ENCODE data around the gene WBP2NL.
"Not testable (repeated sequence)": the region's sequence is repeated elsewhere in the genome, so short reads cannot be mapped to it uniquely, and the experiment has no call there.

Gene WBP2NL

DNA sequence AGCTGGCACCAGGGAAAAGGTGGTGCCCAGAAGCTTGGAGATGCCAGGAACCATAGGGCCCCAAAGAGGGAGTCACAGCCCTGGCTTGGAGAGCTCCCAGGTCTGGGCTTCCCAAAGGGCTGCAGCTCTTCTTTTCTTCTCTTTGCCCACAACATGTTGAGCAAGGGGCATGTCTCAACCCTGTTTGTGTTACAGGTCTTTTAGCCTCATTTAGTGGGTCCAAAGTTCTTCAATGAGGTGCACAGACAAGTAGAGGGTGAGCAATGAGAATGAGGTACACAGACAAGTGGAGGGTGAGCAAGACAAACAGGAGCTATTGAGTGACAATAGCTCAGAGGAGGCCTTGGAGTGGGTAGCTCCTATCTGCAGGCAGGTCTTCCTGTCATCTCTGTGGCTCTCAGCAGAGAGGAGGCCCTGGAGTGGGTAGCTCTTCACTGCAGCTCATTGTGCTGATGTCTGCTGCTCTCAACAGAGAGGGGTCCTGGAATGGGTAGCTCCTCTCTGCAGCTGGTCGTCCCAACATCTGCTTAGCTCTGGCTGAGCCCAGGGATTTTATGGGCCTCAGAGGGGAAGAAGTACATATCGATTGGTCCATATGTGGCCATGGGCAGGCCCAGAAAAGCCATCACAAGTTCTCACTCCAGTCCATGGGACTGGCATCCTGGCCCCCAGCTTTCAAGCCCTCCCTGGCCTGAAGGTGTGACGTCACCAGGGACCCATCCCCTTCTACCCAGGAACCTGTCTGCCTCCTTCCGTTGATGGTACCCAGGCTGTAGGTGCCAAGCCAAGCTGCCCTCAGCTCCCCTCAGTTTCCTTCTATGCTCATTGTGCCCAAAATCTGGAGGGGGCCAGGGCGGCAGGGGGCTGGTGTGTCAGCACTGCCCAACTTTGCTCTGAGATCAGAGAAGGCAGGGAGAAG is 34.9 kb downstream of the WBP2NL start:
- no peak for DNase-seq (ENCODE audit: low read depth)

DNA sequence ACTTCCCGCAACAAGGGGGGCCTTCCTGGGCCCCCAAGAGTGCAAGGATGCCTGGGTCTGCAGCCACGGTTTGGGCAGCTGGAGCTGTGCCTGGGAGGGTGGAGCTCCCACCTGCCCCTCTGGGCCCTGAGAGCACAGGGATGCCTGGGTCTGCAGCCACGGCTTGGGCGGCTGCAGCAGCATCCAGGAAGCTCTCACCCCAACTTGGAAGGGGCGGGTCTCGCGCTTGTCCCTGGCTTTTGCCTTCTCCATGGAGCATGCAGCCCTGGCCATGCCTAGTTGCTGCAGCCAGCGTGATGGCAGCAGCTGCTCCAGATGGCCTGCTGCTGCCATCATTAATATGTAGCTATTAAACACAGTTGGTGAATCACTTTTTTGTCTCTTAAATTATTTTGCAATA is 36.7 kb downstream of the WBP2NL start:
- no peak for DNase-seq (ENCODE audit: low read depth)

DNA sequence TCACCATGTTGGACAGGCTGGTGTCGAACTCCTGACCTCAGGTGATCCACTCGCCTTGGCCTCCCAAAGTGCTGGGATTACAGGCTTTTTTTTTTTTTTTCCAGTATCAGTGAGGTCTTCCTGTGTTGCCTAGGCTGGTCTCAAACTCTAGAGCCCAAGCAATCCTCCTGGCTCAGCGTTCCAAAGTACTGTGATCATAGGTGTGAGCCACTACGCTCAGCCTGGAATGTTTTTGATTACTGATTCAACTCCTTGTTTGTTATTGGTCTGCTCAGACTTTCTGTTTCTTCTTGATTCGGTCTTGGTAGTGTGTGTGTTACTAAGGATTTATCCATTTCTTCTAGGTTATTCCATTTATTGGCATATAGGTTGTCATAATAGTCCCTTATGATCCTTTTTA is 40.7 kb downstream of the WBP2NL start:
- no peak for DNase-seq (ENCODE audit: low read depth)

DNA sequence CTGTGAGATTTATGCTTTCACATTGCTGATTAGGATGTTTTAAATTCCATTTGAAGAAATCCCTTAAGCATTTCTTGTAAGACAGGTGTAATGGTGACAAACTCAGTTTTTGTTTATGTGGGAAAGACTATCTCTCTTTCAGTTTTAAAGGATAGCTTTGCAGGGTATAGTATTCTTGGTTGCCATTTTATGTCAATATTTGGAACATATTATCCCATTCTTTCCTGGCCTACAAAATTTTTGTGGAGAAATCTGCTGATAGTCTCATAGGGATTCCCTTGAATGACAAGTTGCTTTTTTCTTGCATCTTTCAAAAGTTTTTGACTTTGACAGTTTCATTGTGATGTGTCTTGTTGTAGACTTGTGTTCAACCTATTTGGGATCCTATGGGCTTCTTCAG is 43.2 kb downstream of the WBP2NL start:
- no peak for DNase-seq (ENCODE audit: low read depth)

DNA sequence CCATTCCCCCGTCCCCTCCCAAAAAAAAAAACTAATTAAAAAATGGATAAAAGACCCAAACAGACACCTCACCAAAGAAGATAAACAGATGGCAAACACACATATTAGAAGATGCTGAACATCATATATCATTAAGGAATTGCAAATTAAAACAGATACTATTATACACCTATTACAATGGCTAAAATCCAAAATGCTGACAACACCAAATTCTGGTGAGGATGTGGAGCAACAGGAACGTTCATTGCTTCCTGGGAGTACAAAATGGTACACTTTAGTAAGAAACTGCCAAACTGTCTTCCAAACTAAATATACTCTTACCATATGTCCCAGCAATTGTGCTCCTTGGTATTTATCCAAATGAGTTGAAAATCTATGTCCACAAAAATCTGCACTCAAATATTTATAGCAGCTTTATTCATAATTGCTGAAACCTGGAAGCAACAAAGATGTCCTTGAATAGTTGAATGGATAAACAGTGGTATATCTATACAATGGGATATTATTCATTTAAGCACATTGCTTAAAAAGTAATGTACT is 52.1 kb downstream of the WBP2NL start:
- no peak for DNase-seq (ENCODE audit: low read depth)

DNA sequence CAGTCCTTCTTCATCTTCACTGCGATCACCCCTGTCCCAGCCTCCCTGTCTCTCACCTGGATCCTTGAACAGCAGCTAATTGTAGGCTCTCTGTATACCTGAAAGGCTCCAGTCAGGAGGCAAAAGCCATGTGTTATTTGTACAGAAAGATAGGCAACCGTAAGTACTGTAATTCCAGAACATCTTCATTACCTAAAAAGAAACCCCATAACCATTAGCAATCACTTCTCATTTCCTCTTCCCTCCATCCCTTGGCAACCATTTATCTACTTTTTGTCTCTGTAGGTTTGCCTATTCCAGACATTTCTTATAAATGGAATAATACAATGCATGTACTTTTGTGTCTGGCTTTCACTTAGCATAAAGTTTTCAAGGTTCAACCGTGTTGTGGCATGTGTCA is 54.2 kb downstream of the WBP2NL start:
- DNase-seq (ENCODE audit: low read depth) = no peak

DNA sequence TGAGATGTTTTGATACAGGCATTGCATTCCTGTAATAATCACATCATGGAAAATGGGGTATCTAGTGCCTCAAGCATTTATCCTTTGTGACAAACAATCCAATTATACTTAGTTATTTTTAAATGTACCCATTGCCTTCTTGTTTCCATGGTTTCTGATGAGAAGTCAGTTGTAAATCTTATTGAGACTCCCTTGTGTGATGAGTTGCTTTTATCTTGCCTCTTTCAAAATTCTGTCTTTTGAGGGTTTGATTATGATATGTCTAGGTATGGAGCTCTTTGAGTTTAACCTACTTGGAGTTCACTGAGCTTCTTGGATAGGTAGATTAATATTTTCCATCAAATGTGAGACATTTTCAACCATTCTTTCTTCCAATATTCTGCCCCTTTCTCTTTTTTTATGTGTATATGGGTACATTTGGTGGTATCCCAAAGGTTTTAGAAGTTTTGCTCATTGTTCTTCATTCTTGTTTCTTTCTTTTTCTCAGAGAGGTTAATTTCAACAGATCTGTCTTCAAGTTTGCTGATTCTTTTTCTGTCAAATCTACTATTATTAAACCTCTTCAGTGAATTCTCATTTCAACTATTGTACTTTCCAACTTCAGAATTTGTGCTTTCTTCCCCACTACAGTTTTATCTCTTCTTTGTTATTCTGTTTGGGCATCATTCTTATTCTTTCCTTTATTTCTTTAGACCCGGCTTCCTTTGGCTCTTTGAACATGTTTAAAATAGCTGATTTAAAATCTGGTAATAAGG is 58.3 kb downstream of the WBP2NL start:
- DNase-seq (ENCODE audit: low read depth) = no peak

DNA sequence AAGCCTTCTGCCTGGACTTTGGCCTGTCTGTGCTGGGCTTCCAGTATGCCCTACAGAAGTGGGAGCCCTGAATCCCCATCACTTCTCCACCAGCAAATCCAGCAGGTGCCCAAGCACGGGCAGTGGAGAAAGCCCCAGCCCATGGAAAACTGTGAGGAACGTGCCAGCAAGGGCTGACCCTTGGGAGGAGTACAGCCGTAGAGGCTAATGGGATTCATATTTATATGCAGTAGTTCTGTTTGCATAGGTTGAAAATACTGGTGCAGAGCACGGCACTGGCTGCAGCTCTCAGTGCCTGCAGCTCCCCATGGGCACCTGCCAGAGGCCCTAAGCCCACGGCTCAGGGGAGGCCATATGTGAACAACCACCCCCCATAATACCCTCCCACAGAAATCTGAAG is 61.9 kb downstream of the WBP2NL start:
- DNase-seq (ENCODE audit: low read depth) = no peak

DNA sequence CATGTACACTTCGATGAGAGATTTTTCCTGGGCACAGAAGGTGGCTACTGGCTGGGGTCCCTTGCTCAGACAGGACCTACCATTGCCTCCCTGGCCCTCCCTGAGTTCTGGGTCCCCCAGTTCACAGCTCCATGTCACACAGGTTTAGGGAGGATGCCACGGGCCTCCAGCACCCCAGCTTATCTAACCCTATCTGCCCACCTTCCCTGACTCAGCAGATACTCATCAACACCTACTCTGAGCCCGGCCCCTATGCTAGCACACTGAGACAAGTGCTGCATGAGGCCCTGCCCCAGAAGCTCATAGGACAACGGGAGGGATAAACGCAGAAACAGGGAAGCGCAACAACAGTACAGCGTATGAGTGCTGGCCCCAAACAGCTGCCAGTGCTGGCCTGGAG is 62.5 kb downstream of the WBP2NL start:
- DNase-seq (ENCODE audit: low read depth) = no peak

DNA sequence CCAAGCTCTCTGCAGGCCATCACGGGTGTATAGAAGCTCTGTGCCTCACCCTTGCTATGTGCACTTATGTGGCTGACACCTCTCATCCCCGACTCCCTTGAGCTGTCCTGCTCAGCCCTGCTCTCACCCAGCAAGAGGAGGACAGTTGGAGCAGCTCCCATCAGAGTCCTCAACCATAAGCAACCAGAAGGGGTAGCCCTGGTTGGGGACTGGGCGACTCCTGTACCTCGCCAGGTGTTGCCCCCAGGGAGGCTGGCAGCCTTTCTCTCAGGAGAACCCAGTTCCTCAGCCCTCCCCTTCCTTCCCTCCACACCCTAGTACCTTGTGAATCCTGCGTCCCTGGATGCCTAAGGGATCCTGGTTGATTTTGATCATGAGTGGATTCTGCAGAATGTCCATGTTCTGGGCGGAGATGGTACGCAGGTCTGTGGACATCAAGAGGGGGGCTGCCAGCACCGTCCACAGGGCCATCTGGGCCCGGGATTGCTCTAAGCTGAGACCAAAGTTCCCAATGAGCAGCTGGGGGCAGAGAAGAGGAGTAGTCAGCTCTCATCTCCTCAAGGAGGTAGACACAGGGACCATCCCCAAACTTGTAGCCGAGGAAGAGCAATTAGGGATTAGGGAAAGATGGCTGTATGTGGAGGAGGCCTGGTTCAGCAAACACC is 64.0 kb downstream of the WBP2NL start:
- no peak for DNase-seq (ENCODE audit: low read depth)

DNA sequence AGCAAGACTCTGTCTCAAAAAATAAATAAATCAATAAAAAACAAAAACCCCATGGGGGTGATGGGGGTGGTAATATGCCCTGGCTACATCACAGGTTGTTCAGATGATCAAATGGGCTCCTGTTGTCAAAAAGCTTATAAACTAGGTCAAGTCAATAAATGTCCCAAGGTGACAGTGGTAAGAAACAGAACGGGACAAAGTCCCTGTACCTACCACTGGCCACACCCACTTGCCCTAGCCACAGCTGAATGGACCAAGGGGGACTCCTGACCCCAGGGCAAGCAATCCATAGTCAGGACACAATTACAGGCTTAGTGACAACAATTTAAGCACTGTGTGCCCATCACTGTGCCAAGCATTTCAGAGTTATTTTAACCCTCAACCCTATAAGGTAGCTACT is 66.0 kb downstream of the WBP2NL start:
- DNase-seq (ENCODE audit: low read depth) = no peak

DNA sequence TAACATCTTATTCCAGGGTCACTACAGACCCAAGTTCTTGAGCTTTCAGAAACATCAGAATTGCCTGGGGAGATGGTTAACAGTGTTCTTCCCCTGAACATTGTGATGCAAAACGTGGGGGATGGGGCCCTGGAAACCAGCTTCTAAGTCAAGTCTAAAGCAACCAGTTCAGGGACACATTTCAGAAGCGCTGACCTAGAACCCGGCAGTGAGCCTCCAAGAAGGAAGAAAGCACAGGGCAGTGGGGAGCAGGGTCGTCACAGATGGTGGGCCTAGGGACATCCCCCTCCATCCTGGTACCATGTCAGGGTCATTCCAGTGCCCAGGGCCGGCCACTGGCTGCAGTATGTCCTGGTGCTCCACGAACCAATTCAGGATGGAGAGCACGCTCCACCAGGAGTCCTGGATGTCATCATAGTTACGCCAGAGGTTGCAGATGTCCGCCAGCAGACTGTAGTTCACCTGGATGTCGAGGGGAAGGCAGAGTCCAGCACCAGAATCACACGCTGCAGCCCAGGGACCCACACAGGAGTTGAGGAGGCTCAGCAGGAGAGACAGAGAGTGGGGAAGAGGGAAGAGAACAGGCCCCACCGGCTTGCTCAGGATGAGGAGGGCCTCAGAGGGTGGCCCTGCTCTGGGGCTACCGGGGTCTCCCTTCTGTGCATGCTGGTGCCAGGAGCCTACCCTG is 67.0 kb downstream of the WBP2NL start:
- DNase-seq (ENCODE audit: low read depth) = no peak

DNA sequence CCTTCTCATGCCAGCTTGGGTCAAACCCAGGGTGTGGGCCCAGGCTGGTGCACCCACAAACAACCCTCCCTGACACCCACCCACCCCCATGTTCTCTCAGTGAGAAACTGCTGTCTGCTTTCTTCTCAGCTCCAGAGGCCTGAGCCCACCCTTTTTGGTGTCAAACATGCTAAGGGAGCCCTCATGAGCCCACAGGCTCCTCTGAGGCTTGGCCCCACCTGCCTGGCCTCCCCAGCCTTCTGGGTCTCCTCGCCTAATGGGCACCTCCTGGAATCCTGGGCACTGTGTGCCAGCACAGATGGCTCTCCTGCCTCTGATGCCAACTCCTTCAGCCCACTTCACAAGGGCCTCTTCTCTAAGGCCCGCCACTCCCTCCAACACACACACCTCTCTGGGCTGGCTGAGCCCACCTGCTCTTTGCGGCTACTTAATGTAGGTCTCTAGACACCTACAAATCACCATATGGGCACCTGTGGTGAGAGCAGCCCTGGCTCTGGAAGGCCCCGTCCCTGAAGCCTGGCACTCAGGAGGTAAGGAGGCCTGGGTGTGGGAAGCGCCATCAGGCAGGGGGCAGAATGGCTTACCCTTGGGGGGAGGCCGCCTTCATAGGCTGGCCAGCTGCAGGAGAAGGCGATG is 67.7 kb downstream of the WBP2NL start:
- no peak for DNase-seq (ENCODE audit: low read depth)

DNA sequence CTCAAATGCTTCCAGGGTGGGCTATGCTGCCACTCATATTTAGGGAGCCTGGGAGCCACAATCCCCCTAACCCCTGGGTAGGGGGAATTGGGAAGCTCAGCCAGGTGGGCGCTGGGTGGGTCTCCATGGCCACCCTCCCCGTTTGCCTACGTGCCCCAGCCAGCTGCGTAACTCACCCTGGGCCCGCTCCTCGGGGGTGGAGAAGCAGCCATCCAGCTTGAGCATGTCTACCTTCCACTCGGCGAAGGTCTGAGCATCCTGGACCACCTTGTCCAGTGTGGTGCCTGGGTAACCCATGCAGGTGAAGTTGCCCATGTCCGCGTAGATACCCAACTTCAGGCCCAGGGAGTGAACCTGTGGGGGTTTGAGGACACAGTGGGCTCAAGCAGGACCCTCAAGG is 68.3 kb downstream of the WBP2NL start:
- no peak for DNase-seq (ENCODE audit: low read depth)

DNA sequence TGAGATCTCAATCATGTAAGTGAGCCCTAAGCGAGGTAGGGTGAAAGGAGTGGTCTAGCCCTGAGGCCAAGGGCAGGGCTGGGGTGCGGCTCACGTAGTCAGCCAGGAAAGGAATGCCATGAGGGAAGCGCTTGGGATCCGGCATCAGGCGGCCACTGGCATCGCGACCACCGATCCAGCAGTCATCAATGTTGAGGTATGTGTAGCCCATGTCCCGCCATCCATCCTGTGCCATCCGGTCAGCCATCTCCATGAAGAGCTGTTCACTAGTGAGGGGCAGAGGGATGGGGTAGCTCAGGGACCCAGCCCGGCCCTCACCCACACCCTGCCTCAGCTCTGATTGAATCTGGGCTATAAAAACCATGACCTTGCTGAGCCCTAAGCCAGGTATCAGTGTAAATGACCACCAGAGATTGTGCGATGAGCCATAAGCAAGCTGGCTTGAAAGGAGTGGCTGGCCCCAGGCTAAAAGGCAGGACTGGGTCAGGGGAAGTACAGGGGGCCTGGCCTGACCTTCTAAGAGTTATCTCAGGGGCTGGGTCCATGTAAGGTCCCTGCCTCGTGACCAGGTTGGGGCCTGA is 69.2 kb downstream of the WBP2NL start:
- no peak for DNase-seq (ENCODE audit: low read depth)

DNA sequence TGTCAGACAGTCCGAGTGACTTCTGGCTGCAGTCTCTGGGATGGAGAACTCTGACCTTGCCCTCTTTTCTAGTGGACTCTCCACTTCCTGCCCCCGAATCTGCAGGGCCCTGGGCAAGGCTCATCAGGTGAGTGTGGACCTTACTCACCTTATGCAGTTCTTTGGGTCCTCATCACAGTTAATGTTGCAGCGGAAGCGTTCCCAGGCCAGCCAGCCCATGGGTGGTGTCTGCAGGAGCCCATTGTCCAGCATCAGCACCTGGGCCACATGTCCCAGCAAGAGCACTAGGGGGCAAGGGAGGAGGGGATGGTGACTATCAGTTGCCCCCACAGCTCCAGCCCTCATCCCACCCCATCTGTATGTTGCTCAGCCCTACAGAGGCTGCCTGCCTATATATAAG is 69.7 kb downstream of the WBP2NL start:
- DNase-seq (ENCODE audit: low read depth) = no peak

DNA sequence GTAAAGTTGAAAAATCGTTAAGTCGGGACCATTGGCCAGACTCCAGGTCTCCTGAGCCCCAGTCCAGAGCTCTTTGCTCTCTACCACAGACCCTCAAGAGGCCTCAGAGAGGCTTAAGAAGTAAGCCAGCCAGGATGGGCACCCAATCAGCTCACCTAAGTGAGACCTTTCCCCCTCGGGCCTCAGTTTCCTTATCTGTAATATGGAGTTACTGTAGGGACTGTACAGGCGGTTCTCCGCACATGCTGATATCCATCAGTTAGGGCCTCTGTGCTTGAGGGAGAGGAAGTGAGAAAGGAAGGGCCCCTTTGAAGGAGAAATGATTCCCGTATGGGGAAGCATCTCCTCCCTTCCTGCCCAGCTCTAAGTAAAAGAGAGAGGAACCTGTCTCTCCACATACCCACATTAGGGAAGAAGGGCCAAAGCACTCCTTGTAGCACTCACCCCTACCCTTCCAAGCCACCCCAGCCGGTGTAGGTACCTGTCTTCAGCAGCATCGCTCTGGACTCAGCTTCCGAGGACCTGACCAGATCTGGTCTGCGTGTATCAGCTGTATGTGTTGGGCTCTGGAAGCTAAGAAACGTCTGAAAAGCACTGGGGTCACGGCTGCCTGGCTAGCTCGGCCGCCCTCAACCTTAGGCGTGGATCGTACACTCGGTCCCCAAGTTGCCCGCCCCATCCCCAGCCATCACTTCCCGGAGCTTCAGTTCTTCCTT is 71.4 kb downstream of the WBP2NL start:
- DNase-seq (ENCODE audit: low read depth) = no peak

DNA sequence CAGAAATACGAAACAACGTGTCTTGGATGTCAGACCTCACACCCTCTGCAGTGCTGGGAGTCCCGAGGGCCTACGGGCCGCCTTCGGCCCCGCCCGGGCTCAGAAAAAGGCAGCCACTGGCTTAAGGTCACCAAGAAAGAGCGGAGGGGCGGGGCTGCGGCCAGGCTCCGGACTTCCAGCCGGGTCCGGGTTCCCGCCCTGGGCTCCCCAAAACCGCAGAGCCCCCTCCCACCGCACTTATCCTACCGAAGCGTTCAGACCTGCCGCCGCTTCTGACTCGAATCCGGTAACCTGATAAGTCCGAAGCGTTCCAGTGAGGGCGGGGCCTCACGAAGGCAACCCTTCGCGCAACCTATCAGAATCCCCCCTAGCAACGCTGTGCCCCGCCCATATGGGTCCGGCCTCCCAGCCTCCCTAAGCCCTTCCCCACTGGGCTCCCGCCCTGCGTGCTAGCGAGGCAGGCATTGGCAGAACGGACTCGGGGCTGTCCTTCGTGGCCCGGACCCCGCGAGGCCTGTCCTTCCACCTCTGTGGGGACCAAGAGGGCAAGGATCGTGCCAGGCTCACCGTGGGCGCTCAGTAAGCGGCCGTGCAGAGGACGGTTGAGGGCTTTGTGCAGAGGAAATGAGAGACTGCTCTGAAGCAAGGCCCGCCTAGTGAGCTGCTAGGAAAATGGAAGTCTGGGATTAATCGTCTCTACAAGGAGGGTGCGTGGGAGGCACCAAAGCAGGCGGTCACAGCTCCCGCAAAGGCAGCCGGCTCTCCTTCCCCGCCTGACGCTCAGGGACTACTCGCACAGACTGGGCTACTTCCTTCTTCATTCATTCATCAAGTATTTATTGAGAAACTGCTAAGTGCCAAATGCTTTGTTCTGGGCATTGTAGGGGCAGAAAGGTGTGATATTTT is 72.2 kb downstream of the WBP2NL start, which contains the start of gene NAGA:
NAGA (minus strand) TSS at position 296 of the 906 bp plus-strand sequence. CDS start 515 bp downstream, outside the sequence.
- peak; percentile 88 for DNase-seq (ENCODE audit: low read depth)

DNA sequence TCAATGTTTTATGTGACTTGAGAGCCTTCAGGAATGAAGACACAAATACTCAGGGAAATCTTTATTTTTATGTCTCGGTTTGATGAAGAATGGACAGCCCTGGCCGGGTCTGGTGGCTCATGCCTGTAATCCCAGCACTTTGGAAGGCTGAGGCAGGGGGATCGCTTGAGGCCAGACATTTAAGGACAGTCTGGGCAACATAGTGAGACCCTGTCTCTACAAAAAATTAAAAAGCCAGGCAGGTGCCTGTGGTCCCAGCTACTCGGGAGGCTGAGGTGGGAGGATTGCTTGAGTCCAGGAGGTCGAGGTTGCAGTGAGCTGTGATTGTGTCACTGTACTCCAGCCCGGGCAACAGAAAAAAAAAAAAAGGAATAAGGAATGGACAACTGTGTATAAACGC is 72.9 kb downstream of the WBP2NL start:
- DNase-seq (ENCODE audit: low read depth) = not testable (repeated sequence)

All from activated T-cell treated with anti-CD3 and anti-CD28 coated beads for 24 hours (primary cell).